GM19043 (cell line): ENCODE measurements around the gene JARID2.

Source experiments
- ATAC-seq: cut with Tn5 transposase; IDR thresholded peaks from one replicate; pipeline ENCODE4 v1.9.1; 2021; ENCODE audit warnings: low read depth; ENCODE audit not compliant: unreplicated experiment

JARID2 gene

DNA sequence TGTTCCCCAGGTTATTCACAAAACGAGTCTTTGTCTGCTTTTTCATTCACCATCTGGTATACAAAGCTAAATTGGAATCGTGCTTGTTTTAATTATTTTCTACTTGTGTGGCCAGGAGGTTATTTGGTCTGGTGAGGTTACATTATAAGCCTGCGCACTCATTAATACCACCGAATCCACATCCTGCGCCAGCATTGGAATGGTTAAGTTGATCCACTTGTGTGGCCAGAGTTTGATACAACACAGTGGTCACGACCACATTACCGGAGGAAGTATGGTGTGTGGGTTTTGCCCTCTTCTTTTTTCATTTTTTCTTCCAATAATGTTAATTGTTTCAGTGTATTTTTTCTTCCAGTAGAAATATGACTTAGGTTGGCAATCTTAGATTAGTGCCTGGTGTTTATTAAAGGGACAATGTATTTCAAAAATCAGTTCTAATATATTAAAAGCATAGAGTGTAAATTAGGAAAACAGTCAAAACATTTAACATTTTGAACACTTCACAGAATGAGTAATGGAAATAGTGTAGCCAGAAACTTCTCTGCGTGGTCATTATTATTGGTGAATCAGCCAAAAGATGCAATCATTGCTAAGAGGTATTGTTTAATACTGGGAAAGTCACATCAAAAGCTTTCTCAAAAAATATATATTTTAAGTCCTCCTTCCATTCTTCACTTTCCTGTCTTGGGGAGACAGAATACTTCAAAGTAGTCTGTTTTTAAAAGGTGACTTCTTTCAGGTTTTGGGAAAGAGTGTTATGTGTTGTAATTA lies 84.5 kb downstream of the JARID2 start:
- ATAC-seq = no peak

DNA sequence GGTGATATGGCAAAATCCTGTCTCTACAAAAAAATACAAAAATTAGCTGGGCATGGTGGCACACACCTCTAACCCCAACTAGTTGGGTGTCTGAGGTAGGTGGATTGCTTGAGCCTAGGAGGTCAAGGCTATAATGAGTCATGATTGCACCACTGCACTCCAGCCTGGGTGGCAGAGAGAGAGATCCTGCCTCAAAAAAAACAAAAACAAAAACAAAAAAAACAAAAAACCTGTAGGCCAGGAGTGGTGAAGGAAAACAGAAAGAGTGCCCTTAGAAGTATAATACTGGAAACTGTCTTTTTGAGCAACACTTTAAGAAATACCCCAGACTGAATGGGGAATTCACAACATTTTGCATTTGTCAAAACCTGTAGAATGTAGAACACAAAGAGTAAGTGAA lies 85.3 kb downstream of the JARID2 start:
- no peak for ATAC-seq

DNA sequence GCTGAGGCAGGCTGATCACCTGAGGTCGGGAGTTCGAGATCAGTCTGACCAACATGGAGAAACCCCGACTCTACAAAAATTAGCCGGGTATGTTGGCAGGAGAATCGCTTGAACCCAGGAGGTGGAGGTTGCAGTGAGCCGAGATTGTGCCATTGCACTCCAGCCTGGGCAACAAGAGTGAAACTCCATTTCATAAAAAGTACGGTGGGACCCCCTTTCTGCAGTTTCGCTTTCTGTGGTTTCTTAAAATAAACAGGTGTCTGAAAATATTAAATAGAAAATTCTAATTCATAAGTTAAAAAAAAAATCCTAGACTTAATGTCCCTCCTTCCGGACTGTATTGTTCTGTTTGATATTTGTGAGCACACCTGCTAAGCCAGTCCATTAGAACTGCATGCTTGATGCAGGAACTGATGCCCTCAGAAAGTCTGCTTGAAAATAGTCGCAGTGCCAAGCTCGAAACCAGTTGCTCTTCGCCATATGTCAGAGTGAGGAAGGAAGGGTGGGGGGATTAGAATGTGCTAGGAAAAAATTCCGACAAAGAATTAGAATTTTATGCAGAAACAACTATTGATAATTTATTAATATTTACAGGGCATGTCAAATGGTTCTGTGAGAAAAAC lies 85.9 kb downstream of the JARID2 start:
- no peak for ATAC-seq

DNA sequence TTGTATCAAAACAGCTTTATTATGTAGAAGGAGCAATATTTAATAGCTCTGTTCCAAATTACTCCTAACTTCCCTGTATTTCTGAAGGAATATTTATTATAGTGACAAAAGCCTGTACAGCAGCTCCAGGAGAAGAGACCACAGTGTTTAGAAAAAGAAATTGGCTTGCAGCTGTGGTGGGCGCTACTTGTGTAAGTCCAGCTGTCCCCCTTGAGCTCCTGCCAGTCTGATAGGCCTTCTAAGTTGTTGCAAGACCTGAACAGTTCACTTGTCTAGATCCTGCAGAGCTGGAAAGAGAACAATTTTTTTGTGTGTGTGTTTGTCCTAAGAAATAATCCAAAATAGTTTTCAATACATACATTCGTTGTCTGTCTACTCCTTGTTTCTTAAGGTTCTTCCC lies 86.6 kb downstream of the JARID2 start:
- ATAC-seq = no peak

DNA sequence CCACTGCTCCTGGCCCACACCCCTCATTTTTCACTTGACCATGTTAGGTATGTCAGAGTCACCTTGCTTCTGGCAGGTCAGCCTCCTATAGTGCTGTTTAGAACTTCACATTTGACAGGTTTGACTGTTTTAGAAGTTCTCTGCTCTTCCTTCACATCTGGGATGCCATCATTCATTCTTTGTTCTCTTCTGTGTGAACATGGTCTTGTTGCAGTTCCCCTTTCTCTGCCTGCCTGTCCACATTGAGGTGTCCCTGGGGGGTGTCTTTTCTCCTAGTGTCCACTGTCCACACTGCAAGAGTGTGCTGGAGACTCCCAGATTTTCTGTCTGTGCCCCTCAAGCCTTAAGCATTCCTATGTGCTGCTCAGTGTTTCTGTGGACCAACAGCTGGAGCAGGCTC lies 89.5 kb downstream of the JARID2 start:
- no peak for ATAC-seq

DNA sequence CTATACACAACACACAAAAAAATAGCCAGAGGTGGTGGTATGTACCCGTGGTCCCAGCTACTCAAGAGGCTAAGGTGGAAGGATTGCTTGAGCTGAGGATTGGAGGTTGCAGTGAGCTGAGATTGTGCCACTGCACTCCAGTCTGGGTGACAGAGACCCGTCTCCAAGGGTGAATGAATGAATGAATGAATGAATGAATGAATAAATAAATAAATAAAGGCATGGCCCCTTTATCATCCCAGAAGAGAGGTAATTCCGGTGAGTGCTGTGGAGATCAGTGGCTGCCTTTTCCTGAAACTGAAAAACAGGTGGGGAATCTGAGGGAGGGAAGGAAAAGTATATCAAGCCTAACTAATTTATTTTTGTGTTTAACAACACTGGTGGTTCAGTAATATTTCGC lies 90.0 kb downstream of the JARID2 start:
- ATAC-seq = no peak

DNA sequence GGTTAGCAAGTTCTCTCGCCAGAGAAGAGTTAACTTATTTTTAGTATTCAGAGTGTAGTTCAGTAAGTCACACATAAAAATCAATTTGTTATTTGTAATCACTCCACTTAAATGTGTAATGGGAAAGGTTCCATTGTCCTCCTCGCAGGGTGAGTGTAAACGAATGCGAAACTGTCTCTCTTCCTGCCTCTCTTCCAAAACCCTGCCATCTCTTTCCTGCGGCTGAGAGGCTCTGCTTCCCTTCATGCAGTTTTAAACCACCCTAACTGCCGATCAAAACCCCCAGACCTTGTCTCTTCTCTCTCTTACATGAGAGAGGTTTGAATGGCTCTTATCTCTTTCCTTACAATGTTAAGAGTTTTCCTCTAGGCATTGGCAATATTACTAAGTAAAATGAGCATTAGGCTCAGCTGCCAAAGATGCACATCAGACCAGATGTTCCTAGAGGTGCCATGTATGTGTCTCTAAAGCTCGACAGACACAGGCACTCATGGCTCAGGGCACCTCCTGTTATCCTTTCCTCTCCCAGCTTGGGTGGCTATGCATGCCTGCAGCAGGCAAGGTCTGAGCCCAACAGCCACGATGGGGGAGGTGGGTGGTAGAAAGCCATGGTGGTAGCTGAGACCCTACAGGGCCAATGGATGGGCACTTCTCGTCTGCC lies 91.2 kb downstream of the JARID2 start:
- no peak for ATAC-seq

DNA sequence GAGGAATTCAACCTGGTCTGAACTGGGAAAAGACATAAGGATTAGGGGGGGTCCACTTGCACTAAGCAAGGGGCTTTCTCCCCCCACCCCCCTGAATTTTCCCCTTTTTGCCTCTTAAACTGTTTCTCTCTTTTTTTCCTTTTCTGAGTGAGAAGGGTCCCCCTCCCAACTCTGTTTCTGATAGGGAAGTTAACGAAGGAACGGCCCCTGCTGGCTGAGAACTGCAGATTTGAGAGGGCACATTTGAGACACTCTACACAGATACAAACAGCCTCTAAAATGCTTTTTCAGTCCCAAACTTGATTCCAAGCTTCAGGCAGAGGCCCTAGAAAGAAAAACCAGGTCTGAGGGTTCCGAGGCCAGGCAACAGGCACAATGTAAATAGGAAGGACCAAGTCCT lies 91.7 kb downstream of the JARID2 start:
- ATAC-seq = no peak

DNA sequence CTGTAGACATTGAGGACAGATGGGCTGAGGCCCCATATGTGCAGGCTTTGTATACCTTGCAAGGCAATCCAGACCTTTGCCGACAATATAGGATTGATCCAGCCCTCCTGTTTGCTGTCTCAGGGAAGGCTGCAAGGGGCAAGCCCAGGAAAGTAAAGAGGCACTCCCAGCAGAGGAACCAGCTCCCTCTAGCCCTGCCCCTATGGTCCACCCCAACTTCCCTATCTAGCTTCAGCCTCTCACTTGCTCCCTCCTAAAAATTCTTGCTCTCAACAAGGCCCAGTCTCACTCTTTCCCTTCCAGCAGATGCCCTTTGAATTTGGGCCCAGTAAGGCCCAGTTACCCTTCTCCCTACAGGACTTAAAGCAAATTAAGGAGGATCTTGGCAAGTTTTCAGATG lies 92.6 kb downstream of the JARID2 start:
- ATAC-seq = no peak

DNA sequence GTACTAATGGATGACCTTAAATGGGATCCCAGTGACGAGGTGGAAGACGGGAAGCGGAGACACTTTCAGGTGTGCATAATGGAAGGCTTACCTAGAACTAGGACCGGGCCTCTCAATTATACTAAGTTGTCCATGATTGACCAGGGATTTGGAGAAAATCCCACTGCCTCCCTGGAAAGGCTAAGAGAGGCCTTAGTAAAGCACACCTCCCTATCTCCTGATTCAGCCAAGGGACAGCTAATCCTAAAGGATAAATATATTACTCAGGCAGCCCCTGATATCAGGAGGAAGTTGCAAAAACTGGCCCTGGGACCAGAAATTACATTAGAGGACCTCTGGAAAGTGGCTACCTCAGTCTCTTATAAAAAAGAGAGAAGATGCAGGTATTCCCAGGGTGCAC lies 93.2 kb downstream of the JARID2 start:
- ATAC-seq = no peak

DNA sequence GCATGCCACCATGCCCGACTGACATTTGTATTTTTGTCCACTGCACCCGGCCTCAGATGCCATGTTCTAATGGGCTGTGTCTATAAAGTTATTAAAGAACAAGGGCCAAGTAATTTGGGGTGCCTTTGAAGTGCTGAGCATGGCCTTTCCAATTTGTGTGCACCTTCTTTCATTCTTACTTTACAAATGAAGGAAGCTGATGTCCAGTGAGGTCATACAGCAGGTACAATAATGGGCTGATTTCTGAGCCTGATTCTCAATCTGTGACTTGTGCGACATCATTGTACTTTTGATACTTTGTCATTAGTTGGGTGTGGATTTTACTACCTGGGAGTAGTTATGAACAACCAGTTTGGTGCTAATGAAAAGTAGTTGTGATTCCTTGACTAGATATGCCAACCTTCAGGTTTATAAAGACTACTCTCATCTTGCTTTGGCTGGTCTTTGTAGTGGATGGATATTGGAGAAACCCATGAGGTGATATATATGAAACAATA lies 94.3 kb downstream of the JARID2 start:
- ATAC-seq = no peak

DNA sequence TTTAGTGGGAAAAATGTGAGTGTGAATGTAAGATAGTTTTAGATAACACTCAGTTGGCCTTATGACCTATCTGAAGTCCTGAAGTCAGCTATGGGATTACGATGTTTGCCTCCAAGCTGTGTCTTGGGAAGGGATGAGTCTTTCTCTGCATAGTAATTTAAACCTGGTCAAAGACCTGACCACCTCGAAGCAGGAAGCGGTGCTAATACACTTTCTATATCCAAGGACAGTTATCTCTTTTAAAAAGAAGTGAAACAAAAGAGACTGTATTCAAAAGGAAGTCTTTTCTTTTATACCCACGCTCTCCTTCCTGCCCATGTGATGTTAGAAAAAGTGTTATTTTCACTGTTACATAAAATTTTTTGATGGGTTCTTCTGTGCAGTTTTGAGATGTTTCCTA lies 94.9 kb downstream of the JARID2 start:
- no peak for ATAC-seq

DNA sequence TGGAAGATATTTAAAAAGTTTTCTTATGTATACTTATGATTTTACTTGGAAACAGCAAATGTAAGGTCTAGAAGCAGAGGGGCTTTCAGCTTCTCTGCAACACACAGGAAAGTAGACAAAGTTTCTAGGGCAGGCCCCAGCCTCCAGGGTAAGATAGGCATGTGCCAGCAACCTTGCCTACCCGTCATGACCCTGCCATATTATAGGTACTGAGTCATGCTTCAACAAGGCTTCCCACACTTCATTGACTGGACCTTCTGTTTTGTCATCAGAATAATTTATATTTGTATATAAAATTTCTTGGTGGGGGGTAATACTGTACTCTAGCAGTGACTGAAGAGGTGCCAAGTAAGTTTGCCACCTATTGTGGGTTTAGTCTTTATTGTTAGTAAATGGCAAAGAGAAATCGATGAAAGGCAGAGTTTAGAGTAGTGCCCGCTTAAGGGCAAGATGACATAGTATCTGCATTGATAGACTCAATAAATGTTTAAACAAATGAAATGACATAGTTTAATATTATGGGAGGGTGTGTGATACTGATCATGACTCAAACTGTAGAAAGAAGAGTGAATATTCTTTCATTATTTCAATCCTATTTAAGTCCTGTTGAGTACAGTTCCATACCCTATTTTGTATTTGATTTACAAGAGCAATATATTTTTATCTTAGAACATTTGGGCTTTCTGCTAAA lies 95.6 kb downstream of the JARID2 start:
- no peak for ATAC-seq

DNA sequence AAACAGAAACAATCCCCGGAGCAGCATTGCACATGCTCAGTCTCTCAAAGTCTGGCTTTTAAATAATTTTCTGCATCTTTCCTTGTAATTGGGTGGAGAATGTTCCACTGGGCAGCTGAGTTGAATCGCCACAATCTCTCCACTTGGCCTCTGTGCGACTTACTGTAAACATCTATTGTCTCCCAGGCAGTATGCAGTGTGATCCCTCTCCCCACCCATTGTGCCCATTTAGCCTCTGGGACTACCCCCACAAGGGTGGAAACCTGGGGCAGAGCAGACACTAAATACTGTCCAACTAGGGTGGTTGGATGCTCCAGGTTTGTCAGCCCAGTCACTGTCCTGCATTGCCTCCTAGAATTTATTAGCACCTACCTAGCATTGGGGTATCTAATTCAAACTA lies 96.2 kb downstream of the JARID2 start:
- no peak for ATAC-seq

DNA sequence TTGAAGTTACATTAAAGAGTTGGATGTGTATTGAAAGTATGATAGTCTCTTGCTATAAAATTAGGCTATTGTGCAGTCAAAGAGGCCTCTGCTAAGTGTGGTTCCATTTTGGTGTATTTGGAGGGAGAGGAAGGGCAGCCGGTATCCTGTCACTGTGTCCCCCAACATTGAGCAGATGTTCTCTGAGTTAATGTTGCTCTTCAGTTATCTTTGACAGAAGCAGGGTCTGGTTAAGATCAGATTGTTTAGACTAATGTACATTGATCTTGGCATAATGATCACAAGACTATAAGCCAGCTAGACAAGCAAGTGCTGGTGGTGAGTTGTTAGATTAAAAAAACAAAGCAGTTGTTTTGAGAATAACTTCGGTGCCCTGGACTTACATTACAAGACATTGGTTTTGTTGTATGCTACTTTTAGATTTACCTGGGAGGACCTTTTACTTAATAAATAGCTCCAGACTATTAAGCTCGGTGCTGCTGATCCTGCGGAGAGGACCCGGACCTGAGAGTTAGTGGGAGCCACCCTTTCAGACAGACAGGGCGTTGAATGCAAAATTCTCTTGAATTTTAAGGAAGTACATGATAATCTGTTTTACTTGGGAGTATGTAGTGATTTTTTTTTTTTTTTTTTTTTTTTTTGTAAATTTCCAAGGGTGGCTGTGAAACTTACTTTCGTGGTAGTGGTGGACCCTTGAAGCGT lies 97.8 kb downstream of the JARID2 start:
- no peak for ATAC-seq

DNA sequence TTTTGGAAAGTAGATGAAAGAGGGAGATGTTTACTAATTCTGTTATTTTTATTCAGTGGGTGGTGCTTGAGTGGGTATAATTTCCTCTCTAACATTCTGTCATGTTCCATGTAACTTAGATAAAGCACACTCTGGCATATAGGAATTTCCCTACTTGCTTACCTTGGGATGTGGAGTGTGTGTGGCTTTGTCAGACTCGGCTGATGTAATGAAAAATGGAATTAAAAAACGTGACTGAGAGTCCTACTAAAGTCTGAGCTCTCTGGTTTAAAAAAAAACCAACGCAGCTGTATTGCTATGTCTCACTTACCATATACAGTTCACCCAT lies 98.3 kb downstream of the JARID2 start:
- ATAC-seq = no peak

DNA sequence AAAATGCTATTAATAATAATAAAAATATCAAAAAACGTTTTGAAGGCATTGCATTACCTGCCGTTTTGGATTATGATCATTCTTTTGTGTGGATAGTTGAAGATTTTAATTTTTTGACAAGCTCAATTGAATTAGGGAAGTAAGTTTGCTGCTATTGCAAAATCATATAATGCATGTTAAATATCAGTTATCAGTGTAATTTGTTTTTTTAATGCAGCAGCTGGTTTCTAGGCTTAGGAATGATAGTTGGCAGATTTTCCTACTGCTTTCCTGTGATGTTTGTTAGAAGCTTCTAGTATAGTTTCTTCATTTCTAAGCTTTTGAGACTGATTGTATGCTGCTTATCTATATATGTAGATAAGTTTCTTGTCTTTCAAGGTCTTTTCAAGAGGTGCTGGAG lies 99.0 kb downstream of the JARID2 start:
- no peak for ATAC-seq

DNA sequence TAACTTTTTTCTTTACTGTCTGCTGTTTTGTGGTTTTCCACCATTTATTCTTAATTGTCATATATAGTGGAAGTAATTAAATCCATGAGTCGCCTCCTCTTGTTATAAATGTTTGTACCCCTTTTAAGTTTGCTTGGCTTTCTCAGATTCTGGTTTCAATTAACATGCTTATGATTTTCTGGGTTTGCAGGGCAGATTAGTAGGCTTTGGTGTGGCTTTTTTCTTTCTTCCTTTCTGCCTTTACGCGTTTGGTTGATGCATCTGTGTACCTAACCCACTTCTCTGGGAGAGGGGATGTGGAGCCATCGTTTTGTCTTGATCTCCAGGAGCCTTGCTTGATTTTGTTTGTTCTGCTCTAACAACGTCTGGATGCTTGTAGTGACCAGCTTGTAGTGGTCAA lies 100.4 kb downstream of the JARID2 start:
- ATAC-seq = no peak

DNA sequence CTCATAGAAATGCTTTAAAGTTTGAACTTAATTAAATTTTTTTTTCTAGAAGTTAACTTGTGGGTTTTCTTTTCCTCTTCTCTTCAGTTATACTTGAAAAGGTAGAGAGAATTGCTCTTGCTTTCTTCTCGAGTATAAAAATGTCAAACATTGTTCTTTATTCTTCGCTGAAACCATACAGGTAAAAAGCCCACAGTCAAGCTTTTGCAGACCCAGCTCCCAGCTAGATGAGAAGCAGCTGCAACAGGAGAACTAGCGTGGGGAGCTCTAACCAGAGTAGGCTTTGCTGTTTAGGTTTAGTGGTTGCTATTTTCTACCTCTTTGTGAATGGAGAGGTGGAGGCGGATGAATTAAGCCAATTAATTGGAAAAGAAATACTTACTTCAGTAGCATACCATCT lies 102.7 kb downstream of the JARID2 start:
- no peak for ATAC-seq

DNA sequence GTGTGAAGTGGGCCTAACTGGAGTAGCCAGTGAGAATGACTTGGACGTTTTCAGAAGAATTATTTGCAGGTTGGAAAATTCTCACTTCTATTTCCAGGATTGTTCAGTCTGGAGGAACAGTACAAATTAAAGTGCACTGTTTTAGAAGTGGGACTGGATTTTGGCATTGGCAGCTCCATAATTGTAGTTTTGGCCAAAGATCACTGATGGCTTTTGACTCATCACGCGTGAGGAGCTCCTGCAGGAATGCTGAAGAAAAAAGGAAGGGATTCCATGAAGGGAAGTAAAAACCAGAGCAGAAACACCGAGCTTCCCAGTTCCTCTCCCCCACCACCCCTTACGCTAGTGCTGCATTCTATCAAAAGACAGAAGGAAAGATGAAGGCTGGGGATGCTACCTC lies 103.5 kb downstream of the JARID2 start:
- ATAC-seq = no peak
